Transverse colon (tissue), 4 donors: ENCODE measurements around the gene SARDH. TPM values are rescaled to one million over a fixed set of nuclear protein-coding genes. Genes with fewer than 3 reads are reported as not detected.

Source experiments
- DNase-seq: peaks from one replicate; pipeline ENCODE4 v3.0.0-alpha.2; 2019
- H3K27ac ChIP-seq, 4 donors: fragments of 200-600 bp; sonication (generic); 2 replicates each; pipeline ENCODE4 v1.5.1; 2016 to 2018; ENCODE audit warnings: inconsistent platforms in 4 of 4
- H3K27me3 ChIP-seq: fragments of 200-600 bp; sonication (generic); 2 replicates; pipeline ENCODE4 v1.5.1; 2017; ENCODE audit warnings: inconsistent platforms
- H3K36me3 ChIP-seq, 4 donors: fragments of 200-600 bp; sonication (generic); 2 replicates each; pipeline ENCODE4 v1.5.1; 2017 to 2019; ENCODE audit warnings: inconsistent platforms in 4 of 4
- H3K4me1 ChIP-seq, 4 donors: fragments of 200-600 bp; sonication (generic); 2 replicates each; pipeline ENCODE4 v1.5.1; 2017 to 2020; ENCODE audit warnings: inconsistent platforms in 4 of 4
- H3K4me3 ChIP-seq, 4 donors: fragments of 200-600 bp; sonication (generic); 1 replicate in 1 of 4; 2 replicates in 3 of 4; pipeline versions ENCODE4 v1.5.1 to v1.6.1; 2017 to 2019; ENCODE audit warnings: inconsistent platforms in 4 of 4
- H3K9me3 ChIP-seq, 2 donors: fragments of 200-600 bp; sonication (generic); 2 replicates each; pipeline ENCODE4 v1.5.1; 2017 to 2019; ENCODE audit warnings: inconsistent platforms in 2 of 2
- EP300 ChIP-seq: sonication (generic); formaldehyde crosslinking; IDR thresholded peaks from one replicate; pipeline ENCODE4 v1.6.1; 2017; ENCODE audit warnings: antibody characterized with exemption, low read depth
- POLR2A ChIP-seq: fragments of 450-650 bp; IDR thresholded peaks from one replicate; pipeline ENCODE4 v1.6.1; 2016; ENCODE audit warnings: antibody characterized with exemption, mild to moderate bottlenecking, moderate library complexity
- POLR2AphosphoS5 ChIP-seq, 3 donors: sonication (generic); formaldehyde crosslinking; IDR thresholded peaks; one replicate each; pipeline ENCODE4 v1.6.1; 2016; ENCODE audit warnings: antibody characterized with exemption in 3 of 3
- WGBS, 2 donors: methylation state at CpG; one replicate each; pipeline ENCODE4 v1.1.5; 2018; ENCODE audit warnings: low coverage in 1 of 2; 5-methylcytosine and 5-hydroxymethylcytosine counted together
- in situ Hi-C, 4 donors: fragments of 200-750 bp; cut with MboI; loops; one replicate each; pipeline versions ENCODE4 v1.15.0 to v1.15.1; 2017; ENCODE audit warnings: low sequenced_read_pairs in 3 of 4, low pct_ligation_motif_present in 1 of 4, low pct_unique_long_range_greater_than_20kb in 1 of 4
- intact Hi-C: fragments of 100-400 bp; cut with DNase I; formaldehyde crosslinking; loops from one replicate; pipeline ENCODE4 v1.15.1; 2023; ENCODE audit warnings: low total_unique reads
- total RNA-seq, 4 donors: library from RNA; depleted of rRNA; stranded (reverse); fragments of >200 nt; gene quantifications; one replicate each; pipeline ENCODE4 v1.1.0, GENCODE V29; 2016
- TF ChIP-seq, protein P1 (sequence below), 5 experiments: fragments of 200-600 bp in 3 of 5; fragments of 450-650 bp in 2 of 5; sonication (generic) in 3 of 5; IDR thresholded peaks; 1 replicate in 2 of 5; 2 replicates in 3 of 5; pipeline ENCODE4 v1.5.1; 2016 to 2017; ENCODE audit warnings: antibody characterized with exemption in 5 of 5, inconsistent platforms in 3 of 5, mild to moderate bottlenecking in 2 of 5, moderate library complexity in 1 of 5

SARDH gene
- total RNA-seq, 4 donors from 2014 or later, result 0.68 to 1.1 (median 0.95) TPM; not detected in 1

GRCh38 chr9:133704711-133705181 lies 33.4 kb downstream of the SARDH start:
- intact Hi-C loops, result no loop called here
- TF ChIP-seq POLR2A (no peak), EP300 (no peak), POLR2AphosphoS5 (IDR thresholded peaks at IDR 0.05) (no peak)
- TF ChIP-seq, protein P1, sequence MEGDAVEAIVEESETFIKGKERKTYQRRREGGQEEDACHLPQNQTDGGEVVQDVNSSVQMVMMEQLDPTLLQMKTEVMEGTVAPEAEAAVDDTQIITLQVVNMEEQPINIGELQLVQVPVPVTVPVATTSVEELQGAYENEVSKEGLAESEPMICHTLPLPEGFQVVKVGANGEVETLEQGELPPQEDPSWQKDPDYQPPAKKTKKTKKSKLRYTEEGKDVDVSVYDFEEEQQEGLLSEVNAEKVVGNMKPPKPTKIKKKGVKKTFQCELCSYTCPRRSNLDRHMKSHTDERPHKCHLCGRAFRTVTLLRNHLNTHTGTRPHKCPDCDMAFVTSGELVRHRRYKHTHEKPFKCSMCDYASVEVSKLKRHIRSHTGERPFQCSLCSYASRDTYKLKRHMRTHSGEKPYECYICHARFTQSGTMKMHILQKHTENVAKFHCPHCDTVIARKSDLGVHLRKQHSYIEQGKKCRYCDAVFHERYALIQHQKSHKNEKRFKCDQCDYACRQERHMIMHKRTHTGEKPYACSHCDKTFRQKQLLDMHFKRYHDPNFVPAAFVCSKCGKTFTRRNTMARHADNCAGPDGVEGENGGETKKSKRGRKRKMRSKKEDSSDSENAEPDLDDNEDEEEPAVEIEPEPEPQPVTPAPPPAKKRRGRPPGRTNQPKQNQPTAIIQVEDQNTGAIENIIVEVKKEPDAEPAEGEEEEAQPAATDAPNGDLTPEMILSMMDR (IDR thresholded peaks at IDR 0.05), result no peak
- Histone ChIP-seq H3K4me1 (peaks cover 0 to 10% (median 6%) of the 10 kb centered on the region in 4 donors), H3K36me3 (no peaks in the 10 kb centered on the region), H3K27me3 (peaks cover 6% of the 10 kb centered on the region), H3K4me3 (no peak overlapping the region), H3K9me3 (no peaks in the 10 kb centered on the region), H3K27ac (no peak overlapping the region)
- DNase-seq, result no peak
- WGBS, 2 donors, result 84% methylated on average over 23 of the region's 23 CpGs; no CpG with 5 or more reads in 1 of the 2 donors
- in situ Hi-C loops, result loop anchor here in 1 of 4 donors (25.0 kb wide), 1 partner anchor 167 kb away; the partner anchor contains the start of gene ADAMTSL2

GRCh38 chr9:133703591-133704399 lies 34.4 kb downstream of the SARDH start:
- no peak for DNase-seq
- Histone ChIP-seq H3K4me1 (peaks cover 0 to 10% (median 6%) of the 10 kb centered on the region in 4 donors), H3K27ac (no peak overlapping the region), H3K4me3 (no peak overlapping the region), H3K9me3 (no peaks in the 10 kb centered on the region), H3K27me3 (peaks cover 6% of the 10 kb centered on the region), H3K36me3 (no peaks in the 10 kb centered on the region)
- TF ChIP-seq, protein P1 (IDR thresholded peaks at IDR 0.05), result no peak
- TF ChIP-seq POLR2A (no peak), POLR2AphosphoS5 (IDR thresholded peaks at IDR 0.05) (no peak), EP300 (no peak)
- intact Hi-C loops, result no loop called here
- in situ Hi-C loops, result loop anchor here in 1 of 4 donors (25.0 kb wide), 1 partner anchor 166 kb away; the partner anchor contains the start of gene ADAMTSL2
- 65% methylated on average over 17 of the region's 21 CpGs; no CpG with 5 or more reads in 1 of the 2 donors for WGBS, 2 donors

DNA sequence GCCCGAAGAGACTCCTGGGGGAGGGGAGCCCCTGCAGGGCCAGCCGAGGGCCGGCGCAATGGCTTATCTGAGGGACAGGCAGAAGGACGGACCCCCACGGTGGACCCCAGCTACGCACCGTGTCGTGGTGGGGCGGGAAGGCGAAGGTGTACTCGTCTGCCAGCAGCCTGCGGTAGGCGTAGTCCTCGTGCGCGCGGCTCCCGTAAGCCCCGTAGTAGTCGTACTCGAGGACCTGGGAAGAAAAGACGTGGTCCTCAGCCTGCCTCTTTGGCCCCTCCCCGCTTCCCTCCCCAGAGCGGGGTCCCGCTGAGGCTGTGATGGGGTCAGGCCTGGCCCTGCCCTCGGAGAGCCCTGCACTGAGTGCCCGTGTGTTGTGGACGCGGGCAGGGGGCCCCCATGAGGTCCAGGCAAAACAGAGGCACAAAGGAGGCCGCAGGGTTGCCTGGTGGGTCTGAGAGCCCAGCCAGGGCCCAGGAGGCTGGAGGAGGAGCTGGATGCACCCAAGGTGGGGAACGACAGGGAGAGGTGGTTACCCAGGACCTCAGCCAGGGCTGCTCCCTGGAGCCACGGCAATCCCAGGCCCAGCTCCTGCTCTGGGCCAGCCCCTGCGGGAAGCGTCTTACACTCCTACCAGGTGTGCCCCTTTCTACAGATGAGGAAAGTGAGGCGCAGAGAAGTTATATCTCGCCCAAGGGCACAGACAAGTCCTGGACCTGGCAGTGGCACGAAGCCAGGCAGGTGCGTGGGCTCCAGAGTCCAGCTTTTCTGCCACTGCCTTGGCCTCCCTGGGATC lies 35.2 kb downstream of the SARDH start:
- intact Hi-C loops (no loop called here), in situ Hi-C loops (loop anchor here in 1 of 4 donors (25.0 kb wide), 1 partner anchor 166 kb away; the partner anchor contains the start of gene ADAMTSL2)
- DNase-seq, result no peak
- Histone ChIP-seq H3K9me3 (no peaks in the 10 kb centered on the region), H3K27ac (peak overlapping the region in 3 of 4 donors; percentile 6 to 29 (median 29)), H3K27me3 (peaks cover 6% of the 10 kb centered on the region), H3K36me3 (no peaks in the 10 kb centered on the region), H3K4me1 (peaks cover 0 to 10% (median 6%) of the 10 kb centered on the region in 4 donors), H3K4me3 (peak overlapping the region in 2 of 4 donors; percentile 20 to 26)
- TF ChIP-seq, protein P1 (IDR thresholded peaks at IDR 0.05), result no peak
- no peak for TF ChIP-seq POLR2A
- WGBS, 2 donors, result 34 to 100% methylated on average over 2 to 25 of the region's 39 CpGs
